ENCODE measurements around the gene ZNF324B.

- no peak for TF ChIP-seq SMC3 (IDR thresholded peaks at IDR 0.05)
- no peak for TF ChIP-seq CTCF (IDR thresholded peaks at IDR 0.05)
- no peak for TF ChIP-seq HDAC2 (IDR thresholded peaks at IDR 0.05)
- no peak for TF ChIP-seq NPAS2 (CRISPR knock-in tag; IDR thresholded peaks at IDR 0.05; ENCODE audit: borderline replicate concordance)
- no peak for TF ChIP-seq REST (IDR thresholded peaks at IDR 0.05)
- TF ChIP-seq HOXB13 (CRISPR knock-in tag; IDR thresholded peaks at IDR 0.05; ENCODE audit: low read depth) = no peak
- no peak for TF ChIP-seq NR3C1 (IDR thresholded peaks at IDR 0.05)
- TF ChIP-seq POLR2A (IDR thresholded peaks at IDR 0.05; ENCODE audit: low read length) = no peak
- TF ChIP-seq BCL3 (IDR thresholded peaks at IDR 0.05) = no peak
- no peak for TF ChIP-seq RNF2 (IDR thresholded peaks at IDR 0.05; ENCODE audit: borderline replicate concordance, low read depth)
- TF ChIP-seq ZFP36 (IDR thresholded peaks at IDR 0.05; ENCODE audit: borderline replicate concordance, partially characterized antibody) = no peak
- no peak for TF ChIP-seq EP300 (IDR thresholded peaks at IDR 0.05)
- no peak for TF ChIP-seq USF2 (IDR thresholded peaks at IDR 0.05)
Observed at GRCh38 chr19:58498316-58499020, 47.0 kb downstream of the ZNF324B start.

All from A549 (cell line).